SU-DHL-6 (cell line): ENCODE results near the gene TMEM260.

Experiments
- H2AFZ ChIP-seq: fragments of 200-600 bp; sonication (generic); 2 replicates; pipeline ENCODE4 v1.6.1; 2014; ENCODE audit warnings: low read depth, mild to moderate bottlenecking, moderate library complexity, mixed read lengths, antibody characterized with exemption, low read length; ENCODE audit not compliant: severe bottlenecking
- H3F3A ChIP-seq: fragments of 200-600 bp; shearing (Covaris generic); 2 replicates; pipeline ENCODE4 v1.6.0; 2016; ENCODE audit warnings: antibody characterized with exemption, mild to moderate bottlenecking; ENCODE audit not compliant: insufficient read depth
- H3K27ac ChIP-seq: fragments of 200-600 bp; sonication (generic); 2 replicates; pipeline ENCODE4 v1.5.1; 2016; ENCODE audit warnings: low read depth, mild to moderate bottlenecking, low read length, moderate library complexity, mixed read lengths
- H3K27me3 ChIP-seq: fragments of 200-600 bp; sonication (generic), shearing (Covaris generic); 2 replicates; pipeline ENCODE4 v1.6.0; 2014; ENCODE audit warnings: mild to moderate bottlenecking, low read length
- H3K36me3 ChIP-seq: fragments of 200-600 bp; sonication (generic); 2 replicates; pipeline ENCODE4 v1.6.1; 2014; ENCODE audit warnings: mild to moderate bottlenecking, low read length, mixed read lengths
- H3K4me2 ChIP-seq: fragments of 300-600, 200-600 bp; shearing (Covaris generic), sonication (generic); 2 replicates; pipeline ENCODE4 v1.6.0; 2014; ENCODE audit warnings: low read length, low read depth, mild to moderate bottlenecking; ENCODE audit not compliant: poor library complexity, severe bottlenecking
- H3K4me3 ChIP-seq: fragments of 200-600 bp; sonication (generic); 2 replicates; pipeline ENCODE4 v1.5.1; 2014; ENCODE audit warnings: antibody characterized with exemption, low read length, mild to moderate bottlenecking, mixed read lengths; ENCODE audit not compliant: insufficient read depth, poor library complexity, severe bottlenecking
- H3K79me2 ChIP-seq: fragments of 200-600 bp; sonication (generic); 2 replicates; pipeline ENCODE4 v1.6.1; 2014; ENCODE audit warnings: mild to moderate bottlenecking, low read length, moderate library complexity; ENCODE audit not compliant: insufficient read depth
- H3K9ac ChIP-seq: fragments of 200-600 bp; sonication (generic); 2 replicates; pipeline ENCODE4 v1.7.0; 2014; ENCODE audit warnings: mild to moderate bottlenecking, low read length
- H3K9me2 ChIP-seq: fragments of 200-600 bp; sonication (generic); replicated peaks from 2 replicates; pipeline ENCODE4 v1.6.1; 2014; ENCODE audit warnings: low read length; ENCODE audit not compliant: insufficient read depth
- H3K9me3 ChIP-seq: fragments of 200-600 bp; sonication (generic); 2 replicates; pipeline ENCODE4 v1.6.1; 2014; ENCODE audit warnings: low read length, mixed read lengths; ENCODE audit not compliant: insufficient read depth
- H4K20me1 ChIP-seq: fragments of 200-600 bp; sonication (generic); 2 replicates; pipeline ENCODE4 v1.6.1; 2014; ENCODE audit warnings: low read depth, mild to moderate bottlenecking, antibody characterized with exemption, low read length, moderate library complexity, mixed read lengths
- EZH2phosphoT487 ChIP-seq: fragments of 200-600 bp; sonication (generic), shearing (Covaris generic); conservative IDR thresholded peaks from 2 replicates; pipeline ENCODE4 v1.6.1; 2018; ENCODE audit warnings: mild to moderate bottlenecking, antibody characterized with exemption, low read length, moderate library complexity, mixed read lengths
- TF ChIP-seq, protein P1 (sequence below): fragments of 200-600 bp; sonication (generic); IDR thresholded peaks from one replicate; pipeline ENCODE4 v1.5.1; 2017; ENCODE audit warnings: antibody characterized with exemption, mild to moderate bottlenecking, low read length, moderate library complexity; ENCODE audit not compliant: insufficient read depth, poor library complexity, severe bottlenecking

The TMEM260 gene

DNA sequence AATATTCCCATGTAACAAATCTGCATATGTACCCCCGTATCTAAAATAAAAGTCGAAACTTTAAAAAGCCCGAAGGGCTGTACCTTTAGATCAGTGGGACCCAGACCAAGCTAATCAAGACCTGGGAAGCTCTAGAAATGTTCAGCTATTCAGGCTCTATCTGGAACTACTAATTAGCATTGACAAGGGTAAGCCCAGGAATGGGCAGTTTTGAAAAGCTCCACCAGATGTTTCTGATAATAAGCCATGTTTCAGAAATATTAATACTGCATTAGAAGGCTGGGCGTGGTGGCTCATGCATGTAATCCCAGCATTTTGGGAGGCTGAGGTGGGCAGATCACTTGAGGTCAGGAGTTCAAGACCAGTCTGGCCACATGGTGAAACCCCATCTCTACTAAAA lies 20.4 kb upstream of the TMEM260 start:
- TF ChIP-seq EZH2phosphoT487 = no peak
- TF ChIP-seq, protein P1, sequence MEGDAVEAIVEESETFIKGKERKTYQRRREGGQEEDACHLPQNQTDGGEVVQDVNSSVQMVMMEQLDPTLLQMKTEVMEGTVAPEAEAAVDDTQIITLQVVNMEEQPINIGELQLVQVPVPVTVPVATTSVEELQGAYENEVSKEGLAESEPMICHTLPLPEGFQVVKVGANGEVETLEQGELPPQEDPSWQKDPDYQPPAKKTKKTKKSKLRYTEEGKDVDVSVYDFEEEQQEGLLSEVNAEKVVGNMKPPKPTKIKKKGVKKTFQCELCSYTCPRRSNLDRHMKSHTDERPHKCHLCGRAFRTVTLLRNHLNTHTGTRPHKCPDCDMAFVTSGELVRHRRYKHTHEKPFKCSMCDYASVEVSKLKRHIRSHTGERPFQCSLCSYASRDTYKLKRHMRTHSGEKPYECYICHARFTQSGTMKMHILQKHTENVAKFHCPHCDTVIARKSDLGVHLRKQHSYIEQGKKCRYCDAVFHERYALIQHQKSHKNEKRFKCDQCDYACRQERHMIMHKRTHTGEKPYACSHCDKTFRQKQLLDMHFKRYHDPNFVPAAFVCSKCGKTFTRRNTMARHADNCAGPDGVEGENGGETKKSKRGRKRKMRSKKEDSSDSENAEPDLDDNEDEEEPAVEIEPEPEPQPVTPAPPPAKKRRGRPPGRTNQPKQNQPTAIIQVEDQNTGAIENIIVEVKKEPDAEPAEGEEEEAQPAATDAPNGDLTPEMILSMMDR = no peak
- no peak overlapping the region for H2AFZ ChIP-seq
- no peaks in the 10 kb centered on the region for H4K20me1 ChIP-seq
- H3K27ac ChIP-seq = no peak overlapping the region
- no peak overlapping the region for H3K4me3 ChIP-seq
- H3K36me3 ChIP-seq = no peaks in the 10 kb centered on the region
- H3K27me3 ChIP-seq = no peaks in the 10 kb centered on the region
- H3K4me2 ChIP-seq = no peak overlapping the region
- no peaks in the 10 kb centered on the region for H3K79me2 ChIP-seq
- H3K9ac ChIP-seq = no peak overlapping the region
- no peaks in the 10 kb centered on the region for H3K9me2 ChIP-seq
- H3K9me3 ChIP-seq = no peaks in the 10 kb centered on the region
- H3F3A ChIP-seq = no peaks in the 10 kb centered on the region

DNA sequence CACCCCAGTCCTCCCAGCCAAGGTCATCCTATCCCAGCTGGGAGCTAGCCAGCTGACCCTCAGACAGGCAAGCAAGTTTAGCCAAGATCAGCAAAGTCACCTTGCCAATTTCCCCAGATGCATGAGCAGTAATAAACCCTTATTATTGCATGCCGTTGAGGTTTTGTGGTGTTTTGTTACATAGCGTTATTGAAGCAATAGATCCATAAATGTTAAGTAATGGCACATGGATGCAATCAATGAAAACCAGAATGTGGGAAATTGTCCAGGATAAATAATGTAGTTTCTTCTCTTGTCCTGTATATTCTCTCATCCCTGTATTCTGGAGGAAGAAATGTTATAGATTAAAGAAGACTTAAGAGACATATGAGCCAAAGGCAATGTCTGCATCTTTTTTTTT lies 18.0 kb upstream of the TMEM260 start:
- no peak overlapping the region for H3K9ac ChIP-seq
- H3F3A ChIP-seq = no peaks in the 10 kb centered on the region
- H4K20me1 ChIP-seq = no peaks in the 10 kb centered on the region
- no peak overlapping the region for H3K4me3 ChIP-seq
- H3K4me2 ChIP-seq = no peak overlapping the region
- no peaks in the 10 kb centered on the region for H3K79me2 ChIP-seq
- no peaks in the 10 kb centered on the region; the same call in 1 of the 2 replicates for H3K9me3 ChIP-seq
- H3K36me3 ChIP-seq = no peaks in the 10 kb centered on the region
- H3K27me3 ChIP-seq = no peaks in the 10 kb centered on the region
- no peaks in the 10 kb centered on the region for H3K9me2 ChIP-seq
- H3K27ac ChIP-seq = no peak overlapping the region
- TF ChIP-seq EZH2phosphoT487 = no peak
- TF ChIP-seq, protein P1 = no peak
- no peak overlapping the region for H2AFZ ChIP-seq

DNA sequence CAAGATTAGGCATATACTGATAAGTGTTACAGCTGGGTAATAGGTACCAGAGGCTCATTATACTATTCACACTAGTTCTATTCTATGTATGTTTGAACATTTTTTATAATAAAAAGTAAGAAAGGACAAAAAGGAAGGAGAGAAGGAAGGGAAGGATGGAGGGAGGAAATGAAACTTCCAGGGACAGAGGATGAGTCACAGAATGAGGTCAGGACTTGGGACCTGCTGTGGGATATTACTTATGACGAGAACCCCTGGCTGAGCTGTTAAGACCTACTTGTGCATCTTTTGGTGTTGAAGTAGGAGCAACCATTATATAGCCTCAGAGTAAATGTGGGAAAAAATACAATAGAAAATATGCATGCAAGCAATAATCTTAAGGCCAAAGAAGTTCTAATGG lies 16.7 kb upstream of the TMEM260 start:
- Histone ChIP-seq H3K9me2 (no peaks in the 10 kb centered on the region), H3K9ac (no peak overlapping the region), H4K20me1 (no peaks in the 10 kb centered on the region), H2AFZ (no peak overlapping the region), H3K4me2 (no peak overlapping the region), H3K79me2 (no peaks in the 10 kb centered on the region), H3K36me3 (no peaks in the 10 kb centered on the region), H3K27ac (no peak overlapping the region), H3K4me3 (no peak overlapping the region), H3K9me3 (no peaks in the 10 kb centered on the region; the same call in 1 of the 2 replicates), H3F3A (no peaks in the 10 kb centered on the region), H3K27me3 (no peaks in the 10 kb centered on the region)
- no peak for TF ChIP-seq EZH2phosphoT487
- TF ChIP-seq, protein P1 = no peak
